ENCODE results near the gene CCN6.
"Not testable (repeated sequence)": the region's sequence is repeated elsewhere in the genome, so short reads cannot be mapped to it uniquely, and the experiment has no call there.

Gene CCN6

DNA sequence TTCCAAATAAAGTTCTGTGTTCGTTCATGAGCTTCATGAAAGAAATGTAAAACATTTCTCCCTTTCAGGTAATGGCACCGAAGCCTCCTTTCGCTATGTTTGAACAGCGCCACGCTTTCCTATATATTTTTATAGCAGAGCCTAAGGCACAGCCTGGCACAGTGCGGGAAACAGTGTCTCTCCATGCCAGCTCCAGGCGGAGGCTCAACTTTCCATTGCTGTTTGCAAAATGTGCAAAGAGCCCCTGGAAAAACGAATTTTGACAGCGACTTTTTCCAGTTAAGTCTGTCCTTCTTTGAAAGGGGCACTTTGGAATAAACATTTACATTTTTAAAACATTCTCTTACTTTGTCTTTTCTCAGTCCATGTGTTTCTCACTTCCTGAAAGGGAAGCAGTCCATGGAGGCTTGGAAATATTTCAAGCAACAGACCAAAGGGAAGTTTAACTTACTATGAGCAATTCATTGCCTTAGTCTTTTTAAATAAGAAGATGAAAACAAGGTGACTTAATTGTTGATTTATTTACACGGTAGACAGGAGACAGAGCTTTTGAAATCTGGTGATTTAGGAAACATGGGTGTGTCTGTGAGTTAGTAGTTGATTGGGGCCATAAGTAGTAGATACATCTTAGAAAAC, 769 bp downstream of the CCN6 start:
- no peak for DNase-seq

DNA sequence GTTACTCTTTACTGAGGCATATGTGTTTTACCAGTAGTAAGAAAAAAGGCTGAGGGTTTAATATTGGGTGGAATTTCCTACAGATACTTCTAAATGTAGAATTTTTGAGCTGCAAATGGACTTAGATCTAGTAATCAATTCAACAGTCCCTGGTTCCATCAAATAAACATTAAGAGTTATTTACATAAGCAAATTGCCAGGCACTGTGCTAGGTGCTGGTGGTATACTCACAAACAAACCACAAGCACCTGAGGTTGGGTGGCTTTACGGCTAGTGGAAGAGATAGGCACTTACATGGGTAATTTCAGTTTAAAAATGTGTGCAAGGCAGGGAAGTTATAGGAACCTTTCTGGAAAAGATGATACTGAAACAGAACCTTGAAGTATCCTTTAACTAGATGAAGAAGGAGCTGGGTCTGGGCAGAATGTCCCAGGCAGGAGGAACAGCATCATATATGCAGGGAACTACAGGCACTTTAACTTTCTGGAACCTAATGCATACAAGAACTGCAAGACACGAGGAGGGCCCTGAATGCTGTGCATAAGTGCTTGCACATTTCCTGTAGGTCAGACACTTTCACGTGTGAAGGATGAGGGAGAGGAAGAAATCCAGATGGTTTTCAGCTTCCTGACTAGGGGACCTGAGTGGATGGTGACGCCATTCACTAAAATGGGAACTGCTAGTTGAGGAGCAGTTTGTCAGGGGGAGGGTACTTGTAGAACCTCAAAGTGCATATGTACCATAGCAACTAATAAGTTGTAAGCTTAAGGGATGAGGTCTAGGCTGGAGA, 4.5 kb downstream of the CCN6 start:
- DNase-seq, result no peak

DNA sequence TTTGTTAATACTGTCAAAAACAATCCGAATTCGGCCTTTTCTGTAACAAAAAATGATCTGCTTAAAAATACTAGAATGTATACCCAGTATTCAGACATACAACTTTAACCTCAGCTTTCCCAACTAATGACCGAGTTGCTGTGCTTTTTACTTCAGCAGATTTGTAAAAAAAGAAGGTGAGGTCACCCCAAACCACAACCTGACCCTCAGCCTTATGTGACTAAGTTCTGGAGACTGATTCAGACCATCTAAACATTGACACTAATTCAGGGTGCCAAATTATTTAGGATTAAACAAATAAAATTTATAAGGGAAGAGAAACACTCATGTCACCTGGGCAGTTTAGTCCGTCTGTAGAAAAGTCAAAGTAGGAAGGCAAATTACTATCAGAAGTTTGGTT, 7.7 kb downstream of the CCN6 start:
- no peak for DNase-seq

DNA sequence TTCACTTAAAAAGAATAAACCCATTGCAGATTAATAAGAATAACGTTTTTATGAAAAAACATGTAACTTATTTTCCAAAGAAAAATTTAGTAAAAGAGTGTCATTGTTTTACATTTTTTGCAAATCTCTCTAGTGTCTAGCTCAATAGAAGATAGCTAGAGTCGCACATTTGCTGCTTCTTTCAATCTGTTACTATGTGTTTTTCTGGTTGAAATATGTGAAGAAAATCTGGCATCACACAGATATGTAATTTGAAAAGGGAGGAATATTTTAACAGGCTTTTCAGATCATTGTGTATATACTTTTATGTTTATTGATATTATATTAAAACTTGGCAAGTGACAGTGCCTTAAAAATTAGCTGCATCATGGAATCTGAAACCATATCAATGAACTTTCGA, 9.1 kb downstream of the CCN6 start:
- no peak for DNase-seq

DNA sequence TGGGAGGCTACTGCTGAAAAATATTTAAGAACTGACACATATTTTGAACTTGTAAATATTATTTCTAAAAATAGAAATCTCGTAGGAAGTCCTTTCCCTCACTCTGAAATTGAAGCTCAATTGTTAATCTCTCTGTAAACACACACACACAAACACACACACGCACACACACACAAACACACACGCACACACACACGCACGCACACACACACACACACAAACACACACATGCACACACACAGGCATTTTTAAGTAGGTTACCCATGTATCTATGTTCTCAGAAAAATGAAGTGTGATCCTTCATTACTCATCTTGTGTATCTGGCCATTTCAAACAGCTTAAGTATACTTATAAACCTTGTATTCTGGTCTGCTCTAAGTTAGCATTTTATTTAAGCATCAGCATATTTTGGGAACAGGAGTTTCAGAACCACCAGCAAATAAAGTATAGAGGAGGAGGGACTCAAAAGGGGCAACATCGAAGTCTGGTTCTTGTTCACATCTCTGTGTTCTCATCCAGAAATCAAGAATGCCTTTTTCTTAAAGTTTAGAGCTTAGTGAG, 11.6 kb downstream of the CCN6 start:
- no peak for DNase-seq

DNA sequence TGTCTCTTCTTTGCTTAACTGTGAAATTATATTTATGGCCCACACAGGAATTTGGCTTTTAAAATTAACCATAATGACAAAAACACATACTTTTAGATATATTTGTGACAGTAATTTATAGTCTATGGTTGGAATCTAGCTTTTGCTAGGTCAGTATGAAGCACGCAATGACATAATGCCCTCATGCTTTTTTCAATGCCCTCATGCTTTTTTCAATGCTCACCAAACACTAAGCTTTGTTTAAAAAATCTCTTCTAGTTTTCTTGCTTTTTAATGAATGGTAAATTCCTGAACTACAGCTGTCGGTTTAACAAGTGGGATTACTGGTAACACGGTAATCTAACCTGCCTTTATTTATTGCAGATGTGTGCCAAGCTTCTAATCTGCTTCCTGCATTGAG, 12.7 kb downstream of the CCN6 start:
- DNase-seq, result no peak

DNA sequence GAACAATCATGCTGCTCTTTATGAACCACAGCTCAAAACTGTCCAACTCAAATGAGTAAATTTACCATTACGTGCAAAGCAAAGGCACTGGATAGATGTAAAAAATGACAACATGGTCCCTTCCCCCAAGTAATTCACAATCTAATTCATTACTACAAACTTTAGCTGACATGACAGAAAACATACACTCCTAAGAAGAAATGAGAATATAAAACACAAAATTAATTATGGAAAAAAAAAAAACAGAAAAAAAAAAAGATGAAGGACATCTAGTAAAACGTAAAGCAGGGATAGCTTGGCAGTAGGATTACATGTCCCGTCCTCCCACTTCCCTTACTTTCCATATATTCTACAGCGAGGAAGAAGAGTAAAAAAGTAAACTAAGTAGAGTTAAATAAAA, 27.7 kb downstream of the CCN6 start:
- DNase-seq, result no peak

DNA sequence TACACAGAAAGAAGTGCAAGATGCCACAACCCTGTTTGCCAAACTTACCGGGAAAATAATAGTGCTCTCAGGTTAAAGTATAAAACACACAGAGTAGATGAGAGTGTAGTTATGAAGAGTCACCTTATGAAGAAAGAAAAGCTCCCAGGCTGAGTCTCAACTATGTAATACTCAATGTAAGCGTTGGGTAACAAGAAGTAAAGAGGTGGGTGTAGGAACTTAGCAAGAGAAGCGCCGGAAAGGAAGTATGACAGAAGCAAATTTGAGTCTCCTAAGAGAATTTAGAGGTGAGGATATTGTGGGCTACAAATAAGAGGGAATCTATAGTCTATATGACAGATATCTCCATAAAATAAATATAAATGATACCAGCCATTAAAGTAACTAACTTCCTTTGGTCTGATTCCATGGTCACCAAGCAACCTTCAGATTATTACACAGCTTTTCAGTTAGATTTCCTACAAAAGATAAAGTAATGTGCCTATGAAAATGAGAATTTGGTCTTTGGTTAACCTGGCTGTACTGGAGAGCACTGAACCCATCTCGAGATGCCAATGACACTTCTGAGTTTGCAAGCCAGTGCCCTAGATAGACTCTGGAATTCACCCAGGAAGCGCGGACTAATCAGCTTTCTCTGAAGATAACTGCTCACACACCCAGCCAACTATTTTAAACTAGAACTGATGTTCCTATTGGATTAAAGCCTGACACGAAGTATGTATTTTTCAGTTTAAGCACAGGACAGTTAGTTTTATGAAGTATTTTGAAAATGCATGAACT, 31.6 kb downstream of the CCN6 start:
- no peak for DNase-seq

DNA sequence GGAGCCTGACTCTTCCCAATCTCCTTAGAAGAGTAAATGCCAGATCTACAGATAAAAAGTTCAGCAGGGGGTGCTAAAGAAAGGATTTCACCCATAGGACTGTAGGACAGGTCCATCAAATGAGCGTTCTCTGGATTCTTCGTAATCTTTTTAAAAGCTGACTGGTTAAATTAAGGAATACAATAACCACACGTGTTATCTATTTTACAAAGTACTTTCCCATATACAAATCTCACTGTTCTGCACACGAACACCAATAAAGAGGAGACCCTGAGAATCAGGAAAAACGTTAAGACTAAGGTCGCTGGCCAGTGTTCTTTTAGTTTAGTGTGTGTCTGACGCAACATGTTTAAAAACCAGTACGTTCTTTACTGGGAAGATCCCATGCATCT, 32.8 kb downstream of the CCN6 start:
- no peak for DNase-seq

DNA sequence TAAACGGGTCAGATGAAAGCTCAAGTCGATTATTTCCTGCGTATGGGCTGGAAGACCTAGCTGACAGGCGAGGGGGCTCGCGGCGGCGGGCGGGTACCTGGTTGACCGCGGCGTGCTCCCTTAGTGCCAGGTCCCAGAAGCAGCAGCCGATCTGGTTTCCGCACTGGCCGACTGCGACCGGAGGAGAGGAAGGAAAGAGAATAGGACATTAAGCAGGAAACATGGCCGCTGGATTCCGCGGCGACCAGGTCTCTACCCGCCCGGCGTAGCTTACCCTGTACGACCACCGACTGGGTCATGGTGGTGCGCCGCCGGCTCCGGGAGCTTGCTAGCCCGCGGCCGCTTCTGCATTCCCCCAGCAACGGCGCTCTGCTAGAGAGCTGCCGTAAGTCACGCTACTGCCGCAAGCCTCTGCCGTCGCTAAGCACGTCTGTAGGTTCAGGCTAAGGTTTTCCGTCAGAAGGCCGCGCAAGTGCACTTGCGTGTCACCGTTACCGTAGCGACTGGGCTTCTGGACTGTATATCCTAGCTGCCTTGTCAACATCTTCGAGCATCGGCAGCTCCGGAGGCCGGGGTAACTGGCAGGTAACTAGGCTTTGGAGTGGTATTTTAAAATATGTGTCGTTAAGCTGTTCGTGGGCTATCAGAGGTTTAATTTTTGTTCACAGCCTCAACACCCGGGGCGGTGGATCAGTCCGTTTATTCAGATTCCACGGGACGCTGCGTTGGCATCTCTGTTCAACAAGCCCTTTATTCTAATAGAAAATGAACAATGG, 33.4 kb downstream of the CCN6 start, which contains the start of the genes FAM229B and TUBE1:
Gene FAM229B, plus strand, starts transcription at position 456 of the 776 bp plus-strand sequence. CDS start 11,693 bp downstream, outside the sequence.
Gene TUBE1, minus strand, starts transcription at position 347 of the 776 bp plus-strand sequence. Its CDS starts 48 bp downstream, at position 299.
- DNase-seq, result peak; percentile 87

DNA sequence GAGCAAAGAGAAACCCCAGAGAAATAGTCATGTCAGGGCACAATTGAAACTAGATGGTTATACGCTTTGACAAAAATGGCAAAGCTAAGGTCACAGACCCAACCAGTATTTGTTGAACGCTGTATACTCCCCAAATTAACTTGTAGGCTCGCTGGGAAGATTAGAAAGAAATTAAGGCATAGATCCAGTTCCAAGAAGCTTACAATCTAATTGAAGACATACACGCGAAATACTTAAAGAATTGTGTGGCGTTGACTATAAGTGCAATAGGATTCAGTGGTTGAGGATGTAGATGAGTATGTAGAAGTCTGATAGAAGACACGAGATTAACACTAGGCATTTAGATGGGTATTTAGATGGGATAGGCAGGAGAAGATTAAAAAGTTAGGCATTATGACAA, 34.0 kb downstream of the CCN6 start:
- DNase-seq, result no peak

DNA sequence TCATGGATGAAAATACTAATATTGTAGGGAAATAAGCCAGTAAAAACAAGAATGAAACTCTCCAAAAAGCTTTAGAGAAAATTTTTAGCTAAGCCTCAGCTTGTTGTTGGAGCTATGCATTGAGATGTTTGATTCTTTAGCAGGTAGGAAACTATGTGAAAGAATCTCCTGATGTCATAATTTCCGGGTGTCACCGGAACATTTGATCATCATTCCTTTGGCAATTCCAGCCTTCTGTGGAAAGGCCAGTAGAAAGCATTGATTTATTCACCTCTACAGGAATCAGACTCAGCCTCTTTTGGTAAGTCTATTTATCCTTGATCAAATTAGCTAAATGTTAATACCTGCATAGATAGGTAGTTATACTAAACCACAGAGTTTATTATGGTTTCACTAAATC, 43.0 kb downstream of the CCN6 start:
- DNase-seq, result no peak

DNA sequence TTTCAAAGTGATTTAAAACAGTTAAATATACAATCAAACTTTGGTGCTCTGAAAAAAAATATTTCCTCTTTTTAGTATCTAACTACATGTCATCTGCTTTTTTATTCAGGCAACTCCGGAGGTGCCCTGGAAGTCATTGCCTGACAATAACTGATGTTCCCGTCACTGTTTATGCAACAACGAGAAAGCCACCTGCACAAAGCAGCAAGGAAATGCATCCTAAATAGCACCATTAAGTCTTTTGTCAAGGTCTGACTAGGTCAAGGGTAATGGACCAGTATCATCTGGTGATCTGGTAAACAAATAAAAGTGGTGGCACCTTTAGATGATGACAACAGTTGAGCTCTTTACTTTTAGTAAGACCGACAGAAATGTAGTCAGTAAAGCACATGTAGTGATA, 46.7 kb downstream of the CCN6 start:
- no peak for DNase-seq

DNA sequence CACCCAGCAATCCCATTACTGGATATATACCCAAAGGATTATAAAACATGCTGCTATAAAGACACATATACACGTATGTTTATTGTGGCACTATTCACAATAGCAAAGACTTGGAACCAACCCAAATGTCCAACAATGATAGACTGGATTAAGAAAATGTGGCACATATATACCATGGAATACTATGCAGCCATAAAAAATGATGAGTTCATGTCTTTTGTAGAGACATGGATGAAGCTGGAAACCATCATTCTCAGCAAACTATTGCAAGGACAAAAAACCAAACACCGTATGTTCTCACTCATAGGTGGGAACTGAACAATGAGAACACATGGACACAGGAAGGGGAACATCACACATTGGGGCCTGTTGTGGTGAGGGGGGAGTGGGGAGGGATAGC, 52.1 kb downstream of the CCN6 start:
- not testable (repeated sequence) for DNase-seq

DNA sequence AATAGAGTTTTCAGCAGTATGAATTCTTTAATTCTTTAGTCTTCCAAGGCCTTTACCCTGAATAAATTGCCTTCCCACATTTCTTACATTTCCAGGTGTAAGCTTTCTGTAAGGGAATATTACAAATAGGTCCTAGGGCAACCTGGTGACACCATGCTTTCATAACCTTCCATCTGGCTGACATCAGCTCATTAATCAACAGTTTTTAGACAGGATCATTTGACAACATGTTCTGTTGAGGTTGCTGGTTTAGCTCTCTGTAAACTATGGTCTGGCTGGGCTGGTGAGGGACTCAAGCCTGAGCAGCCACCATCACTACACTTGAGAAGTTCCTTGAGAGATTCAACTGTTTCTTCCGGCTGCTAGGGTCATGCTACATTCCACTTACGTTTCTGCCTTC, 52.7 kb downstream of the CCN6 start:
- DNase-seq, result no peak

DNA sequence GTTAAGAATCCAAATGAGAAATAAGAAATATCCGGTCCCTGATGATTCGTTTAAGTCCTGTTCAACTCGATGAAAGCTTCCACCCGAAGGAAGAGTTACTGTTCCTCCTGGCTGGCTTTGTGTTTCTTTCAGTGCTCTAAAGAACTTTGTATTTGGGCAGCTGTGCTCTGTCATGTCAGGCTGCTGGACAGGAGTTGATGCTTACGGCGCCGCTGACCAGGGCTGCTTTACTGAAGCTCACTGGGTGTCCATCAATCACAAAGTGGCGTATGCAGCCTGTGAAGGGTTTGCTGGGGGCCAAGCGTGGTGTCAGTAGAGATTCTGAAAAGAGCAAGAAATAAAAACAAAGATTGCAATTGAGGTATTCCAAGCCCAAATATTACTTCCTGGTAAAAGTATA, 55.4 kb downstream of the CCN6 start:
- DNase-seq, result no peak

DNA sequence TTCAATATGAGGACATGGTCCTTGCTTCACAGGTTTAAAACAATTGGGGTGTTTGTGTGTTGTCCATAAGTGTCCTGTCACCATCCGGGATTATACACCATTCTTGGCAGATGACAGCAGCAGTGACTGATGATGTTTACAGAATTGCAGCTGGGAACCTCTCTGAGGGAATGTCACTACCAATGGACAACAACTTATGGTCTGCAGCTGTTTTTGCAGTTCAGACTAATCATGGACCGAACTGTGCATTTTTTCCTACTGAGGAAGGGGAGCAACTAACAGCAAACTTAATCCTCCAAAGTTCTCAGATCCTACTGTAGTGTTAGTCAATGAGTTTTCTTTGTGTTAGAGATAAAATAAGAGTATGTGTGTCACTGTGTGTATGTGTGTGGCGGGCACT, 59.5 kb downstream of the CCN6 start:
- no peak for DNase-seq

DNA sequence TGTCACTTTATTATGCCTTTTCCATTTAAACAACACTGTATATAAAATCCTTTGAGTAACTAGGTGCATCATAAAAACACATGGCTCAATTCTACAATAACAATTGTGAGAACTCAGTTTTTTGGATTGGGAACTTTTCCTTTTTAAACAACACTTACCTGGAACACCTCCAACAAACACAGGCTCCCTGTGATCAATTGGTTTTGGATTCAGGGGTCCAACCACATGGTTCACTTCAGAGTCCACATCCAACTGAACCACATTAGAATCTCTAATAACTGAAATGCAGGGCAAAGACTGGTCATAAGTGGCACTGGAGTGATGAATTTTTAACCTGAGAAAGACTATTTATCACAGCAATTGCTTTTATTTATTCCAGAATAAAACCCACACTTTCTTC, 60.0 kb downstream of the CCN6 start:
- DNase-seq, result no peak

DNA sequence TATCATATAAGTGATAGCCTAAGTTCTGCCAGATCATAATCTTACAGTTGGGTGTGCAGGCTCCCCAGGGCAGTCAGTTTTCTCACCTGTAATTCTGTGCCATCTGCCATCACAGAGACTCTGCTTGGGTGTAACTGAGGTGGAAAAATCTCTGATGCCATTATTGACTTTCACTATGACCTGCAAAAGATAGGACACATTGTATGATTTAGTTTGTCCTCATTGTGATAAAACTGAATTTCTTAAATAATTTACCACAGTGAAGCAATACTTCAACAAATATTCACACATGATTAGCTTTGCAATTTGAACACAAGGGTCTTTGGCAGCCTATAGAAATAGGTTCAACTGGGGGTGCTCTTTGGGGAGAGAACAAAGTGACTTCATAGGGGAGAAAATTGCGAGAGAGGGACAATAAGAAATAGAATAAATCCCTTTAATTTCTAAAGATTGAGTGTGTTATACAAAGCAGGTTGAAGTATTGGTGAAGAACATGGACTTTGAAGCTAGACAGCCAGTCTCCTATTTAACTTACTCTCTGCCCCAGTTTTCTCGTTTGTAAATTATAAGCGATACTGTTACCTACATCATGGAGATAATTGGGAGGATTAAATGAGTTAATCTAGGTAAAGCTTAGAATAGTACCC, 60.8 kb downstream of the CCN6 start:
- no peak for DNase-seq

DNA sequence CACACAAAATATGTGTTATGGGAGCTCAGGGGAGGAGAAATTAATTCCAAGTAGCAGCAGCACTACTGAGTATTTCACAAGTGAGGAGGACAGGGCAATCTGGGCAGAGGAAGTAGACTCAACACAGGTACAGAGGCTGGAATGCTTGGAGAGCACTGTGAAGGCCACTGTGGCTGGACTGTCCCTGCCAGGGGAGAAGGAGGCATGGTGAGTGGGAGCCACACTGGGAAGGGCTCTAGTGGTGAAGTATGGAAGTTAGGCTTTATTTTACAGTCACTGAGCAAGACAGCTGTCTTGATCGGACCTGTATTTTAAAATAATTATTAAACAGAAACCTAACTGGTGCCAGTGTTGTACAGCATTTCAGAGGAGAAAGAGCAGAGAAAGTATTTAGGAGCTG, 62.3 kb downstream of the CCN6 start:
- DNase-seq, result no peak

DNA sequence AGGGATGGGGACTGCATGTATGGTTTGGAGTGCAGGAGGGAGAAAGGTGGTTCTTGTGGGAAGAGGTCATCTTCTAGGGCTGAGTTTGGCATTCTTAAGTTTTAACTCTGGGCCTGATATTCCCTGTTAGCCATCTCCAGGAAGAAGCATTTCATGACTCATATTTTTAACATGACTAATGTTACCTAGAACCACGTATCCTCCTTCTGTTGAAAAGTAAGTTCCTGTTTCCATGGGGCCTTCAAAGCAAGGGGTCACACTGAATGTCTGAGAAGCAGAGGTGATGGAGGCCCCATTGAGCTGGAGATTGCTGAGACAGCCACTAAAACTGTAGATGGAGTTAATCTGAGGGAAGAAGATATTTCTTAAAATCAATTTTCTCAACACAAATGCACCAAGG, 63.6 kb downstream of the CCN6 start:
- DNase-seq, result no peak

DNA sequence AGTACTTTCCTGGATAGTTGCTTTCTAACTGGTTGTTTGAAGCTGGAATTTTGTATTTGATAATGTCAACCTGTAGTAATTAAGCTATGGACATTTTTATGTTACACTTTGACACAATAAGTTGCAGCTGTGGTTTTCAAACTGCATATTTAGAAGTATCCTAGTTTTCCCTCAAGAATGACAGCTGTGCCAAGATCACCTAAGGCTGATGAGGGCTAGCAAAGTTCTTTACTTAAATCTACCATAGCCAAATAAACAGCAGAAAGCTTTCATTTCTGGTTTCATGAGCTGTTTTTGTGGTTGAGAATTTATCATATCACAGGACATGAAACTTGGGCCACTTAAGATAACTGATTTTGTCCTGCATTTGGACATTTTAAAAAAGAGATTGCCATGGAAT, 64.1 kb downstream of the CCN6 start:
- DNase-seq, result no peak
